Measurements from ENCODE around the gene CDKAL1.

GRCh38 chr6:21061892-21062291 lies 527.6 kb downstream of the CDKAL1 start:
- TF ChIP-seq GATA2 (IDR thresholded peaks at IDR 0.05; ENCODE audit: low read depth, low read length) (no peak), GATA3 (IDR thresholded peaks at IDR 0.05; ENCODE audit: low read depth, low read length) (no peak)

All from SH-SY5Y (cell line).